ENCODE results near the gene ANGPTL7.

DNA sequence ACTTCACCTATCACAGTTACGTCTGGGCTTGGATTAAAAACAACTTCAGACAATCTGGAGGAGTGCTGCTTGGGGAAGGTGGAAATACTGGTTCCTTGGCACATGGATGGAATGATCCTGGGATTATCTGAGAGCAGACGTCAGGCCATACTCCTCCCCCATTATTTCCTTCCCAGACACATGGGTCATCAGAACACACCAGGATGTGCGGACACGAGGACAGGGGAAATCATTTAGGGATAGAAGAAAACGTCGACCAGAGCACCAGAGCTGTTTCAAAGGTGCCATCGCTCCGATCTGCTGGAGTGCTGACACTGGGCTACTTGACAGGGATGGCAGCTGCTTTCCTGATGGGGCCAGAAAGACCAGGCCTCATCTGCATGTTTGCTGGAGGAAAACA is 31.8 kb upstream of the ANGPTL7 start:
- TF ChIP-seq CTCF (IDR thresholded peaks at IDR 0.05), result no peak
- TF ChIP-seq MLX (CRISPR knock-in tag; IDR thresholded peaks at IDR 0.05), result no peak
- no peak for TF ChIP-seq ESRRA (CRISPR knock-in tag; IDR thresholded peaks at IDR 0.05; ENCODE audit: borderline replicate concordance)
- no peak for TF ChIP-seq ZNF219 (CRISPR knock-in tag; IDR thresholded peaks at IDR 0.05; ENCODE audit: borderline replicate concordance)
- TF ChIP-seq, protein P1, sequence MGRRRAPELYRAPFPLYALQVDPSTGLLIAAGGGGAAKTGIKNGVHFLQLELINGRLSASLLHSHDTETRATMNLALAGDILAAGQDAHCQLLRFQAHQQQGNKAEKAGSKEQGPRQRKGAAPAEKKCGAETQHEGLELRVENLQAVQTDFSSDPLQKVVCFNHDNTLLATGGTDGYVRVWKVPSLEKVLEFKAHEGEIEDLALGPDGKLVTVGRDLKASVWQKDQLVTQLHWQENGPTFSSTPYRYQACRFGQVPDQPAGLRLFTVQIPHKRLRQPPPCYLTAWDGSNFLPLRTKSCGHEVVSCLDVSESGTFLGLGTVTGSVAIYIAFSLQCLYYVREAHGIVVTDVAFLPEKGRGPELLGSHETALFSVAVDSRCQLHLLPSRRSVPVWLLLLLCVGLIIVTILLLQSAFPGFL (CRISPR knock-in tag; IDR thresholded peaks at IDR 0.05; ENCODE audit: borderline replicate concordance), result no peak
- TF ChIP-seq KAT7 (CRISPR knock-in tag; IDR thresholded peaks at IDR 0.05; ENCODE audit: borderline replicate concordance), result no peak
- TF ChIP-seq SMAD4 (CRISPR knock-in tag; IDR thresholded peaks at IDR 0.05), result no peak
- TF ChIP-seq FOXP4 (CRISPR knock-in tag; IDR thresholded peaks at IDR 0.05), result no peak
- no peak for TF ChIP-seq ZNF121 (CRISPR knock-in tag; IDR thresholded peaks at IDR 0.05)
- no peak for TF ChIP-seq NFYB (CRISPR knock-in tag; conservative IDR thresholded peaks at IDR 0.05; ENCODE audit: low read depth)
- TF ChIP-seq, protein P2, sequence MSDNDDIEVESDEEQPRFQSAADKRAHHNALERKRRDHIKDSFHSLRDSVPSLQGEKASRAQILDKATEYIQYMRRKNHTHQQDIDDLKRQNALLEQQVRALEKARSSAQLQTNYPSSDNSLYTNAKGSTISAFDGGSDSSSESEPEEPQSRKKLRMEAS (CRISPR knock-in tag; IDR thresholded peaks at IDR 0.05), result no peak

All from WTC11 (cell line).